Stimulated activated CD4-positive, alpha-beta T cell treated with anti-CD3 and anti-CD28 coated beads, Interleukin-2, amount 100 ng/mL, for 24 hours (primary cell): ENCODE measurements around the gene ANAPC2.

Experiments
- DNase-seq, 2 donors: peaks; one replicate each; pipeline ENCODE4 v3.0.0-alpha.2; 2020

The ANAPC2 gene

DNA sequence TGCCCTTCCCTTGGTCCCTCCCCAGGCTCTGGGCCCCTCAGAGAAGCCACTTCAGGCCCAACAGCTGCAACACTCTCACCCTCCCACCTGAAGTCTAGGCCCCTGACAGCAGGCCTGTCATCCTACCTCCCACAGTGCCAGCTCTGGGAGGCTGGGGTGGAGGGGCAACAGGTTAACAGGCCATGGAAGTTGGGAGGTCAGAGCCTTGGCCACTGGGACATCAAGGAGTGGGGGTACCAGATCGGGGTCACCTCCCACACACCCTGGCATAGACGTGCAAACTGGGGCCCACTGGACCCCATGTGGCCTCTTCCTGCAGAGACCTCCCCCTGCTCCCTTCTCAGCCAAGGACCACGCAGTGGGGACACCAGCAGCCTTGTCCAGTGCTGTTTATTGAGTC lies 2.9 kb upstream of the ANAPC2 start:
- DNase-seq, result no peak

- no peak for DNase-seq
These were observed 2.0 kb upstream of the ANAPC2 start for GRCh38 chr9:137190315-137190856.

DNA sequence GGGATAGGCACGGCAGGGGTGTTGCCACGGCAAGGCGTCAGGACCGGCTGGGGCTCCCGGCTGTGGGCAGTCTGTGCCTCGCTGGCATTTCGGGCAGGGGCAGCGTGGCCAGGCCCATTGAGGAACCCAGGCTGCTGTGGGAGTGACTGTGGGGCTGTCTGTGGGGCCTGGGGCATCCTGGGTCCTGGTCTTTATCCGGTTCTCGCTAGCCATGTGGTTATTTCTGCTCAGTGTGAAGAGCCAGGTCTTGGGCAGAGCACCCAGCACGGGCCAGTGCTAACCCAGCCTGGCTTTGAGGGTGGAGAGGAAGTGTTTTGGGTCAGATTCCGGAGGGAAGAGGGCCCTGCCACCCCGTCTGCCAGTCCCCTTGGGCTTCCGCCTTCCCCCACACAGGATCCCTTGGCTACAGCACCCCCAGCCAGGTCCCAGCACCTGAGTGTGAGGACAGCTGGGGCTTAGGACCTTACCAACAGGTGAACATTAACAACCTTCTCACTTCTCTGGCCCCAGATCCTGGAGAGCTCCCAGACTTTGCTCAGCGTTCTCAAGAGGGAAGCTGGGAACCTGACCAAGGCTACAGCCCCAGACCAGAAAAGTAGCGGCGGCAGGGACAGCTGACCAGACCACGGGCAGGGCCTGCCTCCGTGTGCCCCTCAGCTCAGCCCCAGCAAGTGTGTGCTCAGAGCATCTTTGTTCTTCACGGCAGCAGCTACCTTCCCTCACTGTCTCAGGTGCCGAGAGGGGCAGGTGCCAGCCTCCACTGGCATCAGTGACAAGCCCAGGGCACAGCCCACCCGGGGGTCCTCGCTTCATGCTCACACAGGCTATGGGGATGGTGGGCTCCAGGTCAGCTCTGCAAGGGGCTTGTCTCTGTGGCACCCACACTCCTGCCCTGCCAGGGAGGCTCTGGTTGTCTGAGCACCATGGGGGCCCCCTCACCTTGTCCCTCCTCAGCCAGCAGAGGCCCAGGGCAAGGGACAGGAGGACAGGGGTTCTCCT lies 1.2 kb upstream of the ANAPC2 start:
- no peak for DNase-seq

GRCh38 chr9:137188086-137188489 lies 272 bp downstream of the ANAPC2 start:
- no peak for DNase-seq

DNA sequence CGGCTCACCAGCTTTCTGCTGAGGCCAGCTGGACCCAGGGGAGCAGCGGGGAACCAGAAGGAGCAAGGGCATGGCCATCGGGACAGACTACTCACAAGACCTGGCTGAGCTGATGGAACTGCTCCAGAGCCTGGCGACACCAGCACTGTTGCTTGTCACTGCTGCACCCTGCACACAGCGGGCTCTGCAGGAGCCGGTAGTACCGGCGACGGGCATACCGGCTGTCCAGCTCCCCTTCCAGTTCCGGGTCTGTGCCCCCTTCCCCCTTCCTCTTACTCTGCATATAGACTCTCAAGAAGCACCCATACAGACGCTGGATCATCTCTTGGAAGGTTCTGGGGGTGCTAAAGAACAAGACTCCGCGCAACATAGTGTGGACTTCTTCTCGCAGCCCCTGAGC lies 974 bp downstream of the ANAPC2 start:
- no peak for DNase-seq

GRCh38 chr9:137186385-137186784 lies 2.0 kb downstream of the ANAPC2 start:
- no peak for DNase-seq

DNA sequence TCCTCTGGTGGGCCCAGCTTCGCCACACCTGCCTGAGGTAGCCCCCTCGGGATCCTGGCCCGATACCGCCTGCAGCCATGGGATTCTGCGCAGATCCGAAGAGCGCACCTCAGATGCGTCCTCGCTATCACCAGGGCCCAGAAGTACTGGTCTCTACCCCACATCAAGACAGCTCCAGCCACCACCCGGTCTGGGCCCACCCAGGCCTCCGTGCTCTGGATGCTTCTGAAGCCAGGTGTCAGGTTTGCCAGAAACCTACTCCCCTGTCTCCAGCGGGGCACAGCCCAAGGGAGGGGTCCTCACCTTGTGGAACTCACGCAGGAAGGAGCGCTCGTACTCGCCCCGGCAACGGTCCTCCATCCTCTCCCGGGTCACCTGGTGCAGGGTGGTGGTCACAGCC lies 2.4 kb downstream of the ANAPC2 start:
- no peak for DNase-seq

- no peak for DNase-seq
These were observed 3.3 kb downstream of the ANAPC2 start for GRCh38 chr9:137184881-137185660.

GRCh38 chr9:137183980-137184595 lies 4.3 kb downstream of the ANAPC2 start:
- no peak for DNase-seq

DNA sequence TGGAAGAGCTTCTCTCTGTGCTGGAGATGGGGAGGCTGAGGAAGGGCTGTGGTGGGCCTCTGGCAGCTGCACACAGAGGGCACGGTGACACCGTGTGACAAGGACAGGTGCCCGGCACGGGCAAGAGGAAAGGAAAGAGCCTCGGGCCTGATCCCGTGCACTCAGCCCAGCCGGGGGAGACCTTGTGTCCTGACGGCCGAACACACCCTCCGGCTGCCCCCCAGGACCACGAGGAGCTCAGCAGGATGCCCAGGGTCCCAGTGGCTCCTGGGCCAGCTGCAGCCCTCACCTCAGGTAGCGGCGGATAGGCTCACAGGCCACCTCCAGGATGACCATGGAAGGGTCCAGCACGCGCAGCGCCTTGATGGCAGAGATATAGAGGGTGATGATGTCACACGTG lies 5.5 kb downstream of the ANAPC2 start:
- DNase-seq, result no peak

- DNase-seq, result no peak
These were observed 6.7 kb downstream of the ANAPC2 start for GRCh38 chr9:137181680-137182079.

DNA sequence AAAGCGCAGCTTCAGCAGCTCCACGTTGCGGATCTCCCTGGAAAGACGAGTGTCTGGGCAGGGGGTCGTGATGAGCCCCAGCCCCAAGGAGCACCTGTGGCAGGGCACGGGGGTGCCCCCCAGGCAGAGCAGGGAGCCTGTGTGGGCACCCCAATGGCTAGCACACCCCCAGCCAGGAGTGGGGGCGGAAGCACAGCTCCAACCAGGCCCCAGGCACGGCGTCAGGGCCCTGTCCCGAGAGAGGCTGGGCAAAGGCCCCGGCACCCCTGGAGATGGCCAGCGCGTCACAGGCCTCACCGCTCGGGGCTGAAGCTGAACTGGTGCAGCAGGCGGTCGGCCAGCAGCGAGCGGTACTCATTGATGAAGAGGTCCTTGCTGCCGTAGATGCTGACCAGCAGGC lies 7.9 kb downstream of the ANAPC2 start:
- DNase-seq, result no peak

DNA sequence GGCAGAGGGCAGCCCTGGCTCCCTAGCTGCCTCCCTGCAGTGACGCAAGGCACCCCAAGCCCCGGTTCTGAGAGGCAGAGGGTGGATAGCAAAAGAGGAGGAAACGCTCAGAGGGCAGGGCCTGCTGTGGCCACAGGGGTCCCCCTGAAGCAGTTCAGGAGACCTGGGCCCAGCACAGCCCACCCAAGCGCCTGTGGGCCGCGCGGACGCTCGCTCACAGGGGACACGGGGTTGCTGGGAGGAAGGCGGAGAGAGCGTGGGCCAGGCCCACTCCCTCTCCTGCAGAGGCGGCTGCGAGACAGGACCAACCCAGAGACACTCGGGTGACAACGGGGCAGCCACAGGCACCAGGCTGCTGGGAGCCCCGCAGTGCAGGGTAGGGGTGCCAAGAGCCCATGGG lies 8.6 kb downstream of the ANAPC2 start:
- no peak for DNase-seq

GRCh38 chr9:137178939-137179630 lies 9.3 kb downstream of the ANAPC2 start:
- no peak for DNase-seq

DNA sequence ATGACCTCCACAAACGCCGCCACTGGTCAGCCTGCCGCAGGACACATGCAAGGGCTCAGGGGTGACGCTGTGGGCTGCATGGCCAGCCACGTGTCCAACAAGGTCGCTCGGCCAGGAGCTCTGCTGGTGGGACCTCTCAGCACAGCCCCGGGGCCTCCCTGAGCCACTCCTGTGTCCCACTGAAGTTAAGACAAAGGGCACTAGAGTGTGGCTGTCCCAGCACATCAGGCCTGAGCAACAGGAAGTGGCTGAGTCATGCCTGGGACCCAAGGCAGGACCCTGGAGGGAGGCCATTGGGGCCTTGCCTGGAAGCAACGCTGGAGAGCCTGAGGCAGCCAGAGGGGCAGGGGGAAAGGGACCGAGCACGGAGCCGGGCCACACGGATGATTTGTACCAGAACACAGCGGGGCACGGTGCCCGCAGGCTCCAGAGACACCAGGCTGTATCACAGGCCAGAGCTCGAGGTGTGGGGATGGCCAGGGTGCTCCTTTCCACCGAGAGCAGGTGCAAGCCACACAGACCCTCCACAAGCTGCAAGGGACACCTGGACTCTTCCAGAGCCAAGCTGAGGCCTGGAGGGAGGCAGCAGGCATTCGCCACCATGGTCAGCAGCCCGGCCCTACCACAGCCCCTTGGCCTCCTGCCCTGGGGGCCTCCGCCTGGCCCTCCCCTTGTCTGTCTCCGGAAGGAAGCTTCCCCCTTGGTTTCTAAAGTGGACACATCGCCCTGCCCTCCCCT lies 10.0 kb downstream of the ANAPC2 start:
- no peak for DNase-seq

- DNase-seq, result peak in 1 of 2 donors; percentile 36
These were observed 11.8 kb downstream of the ANAPC2 start for GRCh38 chr9:137176302-137177182.

DNA sequence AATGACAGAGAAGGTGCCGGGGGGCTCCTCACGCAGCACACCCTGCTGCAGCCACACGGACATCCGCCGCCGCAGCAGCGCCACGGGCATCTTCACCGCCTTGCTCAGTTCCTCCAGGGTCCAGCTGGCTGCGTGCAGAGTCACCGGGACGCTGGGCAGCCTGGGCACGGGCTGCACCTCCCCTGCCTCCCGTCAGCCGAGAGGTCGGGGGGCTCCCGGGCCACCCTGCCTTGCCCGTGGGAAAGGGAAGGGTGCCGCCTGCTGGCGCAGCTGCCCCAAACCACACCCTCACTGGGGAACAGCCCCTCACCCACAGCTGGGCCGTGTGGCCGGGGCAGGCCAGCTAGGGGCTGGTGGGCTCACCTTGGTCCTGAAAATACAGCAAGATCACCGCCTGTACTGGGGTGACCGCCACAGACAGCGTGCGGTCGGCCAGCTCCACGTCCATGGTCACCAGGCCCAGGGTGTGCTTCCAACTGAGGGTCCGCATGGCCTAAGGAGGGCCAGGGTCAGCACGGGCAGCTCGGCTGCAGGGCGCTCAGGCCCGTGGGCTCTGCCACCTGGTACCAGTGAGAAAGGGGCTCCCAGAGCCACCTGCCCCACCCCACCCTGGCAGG lies 12.9 kb downstream of the ANAPC2 start:
- no peak for DNase-seq

- DNase-seq, result no peak
These were observed 13.6 kb downstream of the ANAPC2 start for GRCh38 chr9:137174722-137175293.

DNA sequence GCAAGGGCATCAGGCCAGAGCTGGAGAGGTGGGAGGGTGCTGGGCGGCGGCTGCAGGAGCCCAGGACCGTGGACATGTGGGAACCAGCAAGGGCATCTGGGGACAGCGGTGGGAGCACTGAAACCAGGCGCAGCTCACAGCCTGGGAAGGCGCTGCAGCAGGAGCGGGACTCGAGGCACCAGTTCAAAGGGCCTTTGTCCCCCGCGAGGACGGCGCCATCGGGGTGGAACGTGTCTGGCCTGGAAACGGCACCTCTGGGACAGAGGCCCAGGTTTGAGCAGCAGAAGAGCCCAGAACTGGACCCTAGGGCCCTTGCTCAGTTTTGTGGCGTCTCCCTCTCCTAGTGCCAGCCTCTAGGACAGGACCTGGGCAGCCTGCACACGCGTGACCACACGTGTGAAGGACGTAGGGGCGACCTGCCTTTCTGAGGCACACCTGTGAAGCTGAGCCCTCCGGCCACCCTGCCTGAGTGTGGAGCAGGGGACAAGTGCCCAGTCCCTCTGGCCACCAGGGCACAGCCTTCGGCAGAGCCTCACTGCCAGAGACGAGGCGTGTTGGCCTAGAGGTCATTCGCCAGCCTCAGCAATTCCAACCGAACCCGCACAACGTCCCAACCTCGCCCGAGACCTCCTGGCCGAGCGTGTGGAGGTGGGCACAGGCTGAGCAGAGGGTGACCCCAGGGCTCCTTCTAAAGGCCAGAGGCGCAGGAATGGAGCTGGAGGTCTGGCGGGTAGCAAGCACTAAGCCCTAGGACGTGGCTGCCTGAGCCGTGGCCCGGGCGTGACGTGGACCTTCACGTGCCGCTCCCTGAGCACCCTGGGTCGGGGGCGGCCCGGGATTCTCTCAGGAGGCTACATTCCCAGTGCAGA lies 14.3 kb downstream of the ANAPC2 start:
- no peak for DNase-seq
